Measurements from ENCODE around the gene GJB4. TPM values are rescaled to one million over a fixed set of nuclear protein-coding genes. Genes with fewer than 3 reads are reported as not detected.
"Not testable (repeated sequence)": the region's sequence is repeated elsewhere in the genome, so short reads cannot be mapped to it uniquely, and the experiment has no call there.

GJB4 gene
- total and polyA plus RNA-seq, 5 experiments from 2014 or later, result not detected

- H3K9me3 Mint-ChIP-seq, H3K36me3 Mint-ChIP-seq, DNase-seq, H3K4me3 Mint-ChIP-seq, ATAC-seq, H3K4me1 Mint-ChIP-seq, H3K27ac Mint-ChIP-seq, POLR2A ChIA-PET: not testable (repeated sequence)
- H3K27me3 Mint-ChIP-seq, result peaks cover 4 to 13% (median 10%) of the 10 kb centered on the region in 5 donors
Observed at GRCh38 chr1:34773114-34773513, 13.6 kb downstream of the GJB4 start.

DNA sequence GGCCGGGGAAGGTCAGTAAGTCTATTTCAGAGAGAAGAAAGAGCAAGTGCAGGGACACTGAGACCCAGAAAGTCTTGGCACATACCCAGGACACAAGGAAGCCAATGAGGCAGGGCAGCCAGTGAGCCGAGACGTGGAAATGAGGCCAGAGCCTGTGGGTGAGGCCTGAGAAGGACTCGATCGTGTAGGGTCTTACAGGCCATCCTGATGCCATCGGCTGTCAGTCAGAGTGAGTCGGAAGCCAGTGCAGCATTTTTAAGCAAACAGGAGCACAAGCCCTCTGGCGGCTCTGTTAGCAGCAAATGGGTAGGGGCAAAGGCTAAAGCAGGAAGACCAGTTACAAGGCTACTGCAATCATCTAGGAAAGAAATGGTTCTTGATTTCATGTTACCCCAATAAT is 15.4 kb downstream of the GJB4 start:
- no peaks in the 10 kb centered on the region for H3K36me3 Mint-ChIP-seq
- DNase-seq (no peak), ATAC-seq (no peak)
- POLR2A ChIA-PET, result no interaction called here
- no peaks in the 10 kb centered on the region for H3K9me3 Mint-ChIP-seq
- no peaks in the 10 kb centered on the region for H3K4me1 Mint-ChIP-seq
- H3K27ac Mint-ChIP-seq, result no peak overlapping the region
- no peak overlapping the region for H3K4me3 Mint-ChIP-seq
- peaks cover 16 to 25% (median 22%) of the 10 kb centered on the region in 5 donors for H3K27me3 Mint-ChIP-seq

DNA sequence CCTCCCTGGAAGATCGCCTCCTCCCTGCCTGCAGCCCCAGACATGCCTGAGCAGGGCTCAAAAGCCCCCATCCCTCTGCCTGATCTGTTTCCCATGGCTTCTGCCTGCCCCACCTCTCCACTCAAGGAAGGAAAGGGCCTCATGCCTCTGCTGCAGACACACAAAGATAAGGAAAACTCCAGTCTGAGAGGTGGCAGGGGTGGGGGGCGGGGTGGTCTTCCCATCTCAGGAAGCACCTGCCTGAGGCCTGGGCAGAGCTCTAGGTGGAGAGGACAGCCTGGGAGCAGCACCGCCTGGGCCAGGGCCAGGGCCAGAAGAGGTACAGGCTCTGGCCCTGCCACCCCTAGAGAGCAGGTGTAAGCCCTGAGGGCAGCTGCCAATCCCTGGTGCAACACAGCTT is 17.4 kb downstream of the GJB4 start:
- DNase-seq (no peak), ATAC-seq (no peak)
- Mint-ChIP-seq H3K4me3 (no peak overlapping the region), H3K4me1 (peaks cover 0 to 3% (median 0%) of the 10 kb centered on the region in 4 donors), H3K27me3 (peaks cover 19 to 34% (median 32%) of the 10 kb centered on the region in 5 donors), H3K36me3 (no peaks in the 10 kb centered on the region), H3K9me3 (no peaks in the 10 kb centered on the region), H3K27ac (no peak overlapping the region)
- POLR2A ChIA-PET, result no interaction called here

DNA sequence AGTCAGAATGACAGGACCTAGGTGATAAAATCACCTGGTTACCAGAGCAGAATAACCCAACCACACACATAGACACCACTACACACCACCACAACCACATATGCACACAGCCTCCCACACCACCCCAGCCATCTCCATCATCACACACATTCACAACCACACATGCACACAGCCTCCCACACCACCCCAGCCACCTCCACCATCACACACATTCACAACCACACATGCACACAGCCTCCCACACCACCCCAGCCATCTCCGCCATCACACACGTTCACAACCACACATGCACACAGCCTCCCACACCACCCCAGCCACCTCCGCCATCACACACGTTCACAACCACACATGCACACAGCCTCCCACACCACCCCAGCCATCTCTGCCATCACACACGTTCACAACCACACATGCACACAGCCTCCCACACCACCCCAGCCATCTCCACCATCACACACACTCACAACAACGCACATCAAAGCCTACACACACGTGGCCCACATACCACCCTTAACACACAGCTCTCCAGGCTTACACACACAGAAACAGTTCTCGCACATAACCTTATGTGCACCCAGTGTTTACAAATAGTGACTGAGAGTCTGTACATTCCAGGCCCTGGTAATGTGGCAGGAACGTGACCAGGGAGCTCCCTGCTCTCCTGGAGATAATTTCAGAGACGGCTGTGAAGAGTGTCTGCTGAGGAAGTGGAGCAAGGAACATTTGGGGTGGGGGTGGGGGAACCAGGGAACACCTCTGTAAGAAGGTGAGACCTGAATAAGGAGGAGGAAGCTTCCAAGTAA is 18.2 kb downstream of the GJB4 start:
- Mint-ChIP-seq H3K4me3 (no peak overlapping the region), H3K27ac (no peak overlapping the region), H3K27me3 (peaks cover 22 to 42% (median 34%) of the 10 kb centered on the region in 5 donors), H3K9me3 (no peaks in the 10 kb centered on the region), H3K4me1 (peaks cover 0 to 3% (median 0%) of the 10 kb centered on the region in 4 donors), H3K36me3 (no peaks in the 10 kb centered on the region)
- no peak for DNase-seq
- POLR2A ChIA-PET, result no interaction called here
- no peak for ATAC-seq

GRCh38 chr1:34778381-34778780 is 18.8 kb downstream of the GJB4 start:
- Mint-ChIP-seq H3K4me3 (no peak overlapping the region), H3K27ac (no peak overlapping the region), H3K27me3 (peaks cover 24 to 47% (median 37%) of the 10 kb centered on the region in 5 donors), H3K4me1 (peaks cover 0 to 3% (median 0%) of the 10 kb centered on the region in 4 donors), H3K36me3 (no peaks in the 10 kb centered on the region), H3K9me3 (no peaks in the 10 kb centered on the region)
- ATAC-seq (no peak), DNase-seq (no peak)
- POLR2A ChIA-PET, result no interaction called here

- POLR2A ChIA-PET, result no interaction called here
- ATAC-seq, result no peak
- DNase-seq, result no peak
- H3K36me3 Mint-ChIP-seq, result no peaks in the 10 kb centered on the region
- no peak overlapping the region for H3K27ac Mint-ChIP-seq
- no peak overlapping the region for H3K4me3 Mint-ChIP-seq
- H3K9me3 Mint-ChIP-seq, result no peaks in the 10 kb centered on the region
- H3K4me1 Mint-ChIP-seq, result peaks cover 0 to 3% (median 0%) of the 10 kb centered on the region in 4 donors
- H3K27me3 Mint-ChIP-seq, result peaks cover 27 to 53% (median 42%) of the 10 kb centered on the region in 5 donors
Observed at GRCh38 chr1:34779005-34779404, 19.5 kb downstream of the GJB4 start.

DNA sequence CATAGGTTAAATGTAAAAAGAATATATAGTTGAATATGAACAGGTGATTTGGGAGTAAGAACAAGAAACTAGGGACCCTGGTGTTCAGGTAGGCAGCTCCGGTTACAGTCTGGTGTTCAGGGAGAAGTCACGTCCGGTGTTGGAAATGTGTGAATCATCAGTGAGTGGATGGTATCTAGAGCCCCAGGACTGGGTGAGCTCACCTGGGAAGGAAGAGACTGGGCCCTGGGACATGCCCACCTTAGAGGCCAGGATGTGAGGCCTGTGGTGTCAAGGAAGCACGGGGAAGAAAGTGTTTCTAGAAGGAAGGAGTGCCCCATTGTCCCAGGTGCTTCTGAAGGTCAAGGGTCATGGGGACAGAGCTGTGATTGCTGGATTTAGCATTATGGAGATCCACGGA is 20.0 kb downstream of the GJB4 start:
- no peak for DNase-seq
- POLR2A ChIA-PET, result no interaction called here
- Mint-ChIP-seq H3K27ac (peak overlapping the region in 1 of 10 donors; percentile 3), H3K4me3 (peak overlapping the region in 1 of 10 donors; percentile 23), H3K4me1 (peaks cover 0 to 3% (median 0%) of the 10 kb centered on the region in 4 donors), H3K27me3 (peaks cover 29 to 59% (median 44%) of the 10 kb centered on the region in 5 donors), H3K9me3 (no peaks in the 10 kb centered on the region), H3K36me3 (no peaks in the 10 kb centered on the region)
- ATAC-seq, result no peak

DNA sequence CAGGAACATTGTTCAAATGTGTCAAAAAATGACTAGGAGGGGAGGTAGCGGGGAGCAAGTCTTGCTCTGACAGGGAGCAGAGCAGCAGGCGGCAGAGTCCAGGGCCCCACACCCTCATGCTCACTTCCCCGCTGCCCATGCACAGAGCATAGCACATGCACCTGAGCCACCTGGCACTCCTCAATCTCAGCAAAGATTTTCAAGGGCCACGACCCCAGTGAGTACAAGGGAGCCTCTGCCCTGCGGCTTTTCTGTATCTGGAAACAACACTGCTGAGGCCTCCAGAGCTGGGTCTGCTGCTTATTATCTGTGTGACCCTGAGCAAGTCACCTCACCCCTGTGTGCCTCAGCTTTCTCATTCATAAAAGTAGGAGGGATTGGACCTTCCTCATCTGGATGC is 20.4 kb downstream of the GJB4 start:
- Mint-ChIP-seq H3K4me3 (peak overlapping the region in 1 of 10 donors; percentile 23), H3K9me3 (no peaks in the 10 kb centered on the region), H3K4me1 (peaks cover 0 to 3% (median 0%) of the 10 kb centered on the region in 4 donors), H3K27me3 (peaks cover 29 to 63% (median 44%) of the 10 kb centered on the region in 5 donors), H3K27ac (no peak overlapping the region), H3K36me3 (no peaks in the 10 kb centered on the region)
- POLR2A ChIA-PET, result no interaction called here
- ATAC-seq (no peak), DNase-seq (no peak)

DNA sequence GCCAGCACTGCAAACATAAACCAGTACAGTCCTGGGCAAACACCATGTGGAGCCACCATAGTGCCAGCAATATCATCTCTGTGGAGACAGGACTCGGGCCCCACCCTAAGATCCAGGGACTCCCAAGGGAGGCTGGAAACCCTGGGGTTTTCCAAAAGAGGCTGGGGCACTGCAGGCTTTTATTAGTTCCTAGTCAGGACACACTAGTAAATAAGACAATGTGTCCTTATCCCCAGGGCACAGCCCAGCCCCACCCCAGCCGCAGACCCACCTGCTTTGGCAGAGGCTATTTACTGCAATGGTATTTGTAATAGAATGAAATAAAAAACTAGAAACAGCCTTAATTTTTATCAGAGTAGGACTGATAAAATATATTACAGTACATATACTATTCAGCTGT is 21.0 kb downstream of the GJB4 start:
- ATAC-seq (no peak), DNase-seq (no peak)
- peaks cover 0 to 3% (median 0%) of the 10 kb centered on the region in 4 donors for H3K4me1 Mint-ChIP-seq
- peaks cover 29 to 69% (median 47%) of the 10 kb centered on the region in 5 donors for H3K27me3 Mint-ChIP-seq
- no peaks in the 10 kb centered on the region for H3K9me3 Mint-ChIP-seq
- POLR2A ChIA-PET, result no interaction called here
- H3K36me3 Mint-ChIP-seq, result no peaks in the 10 kb centered on the region
- H3K4me3 Mint-ChIP-seq, result peak overlapping the region in 6 of 10 donors; percentile 6 to 43 (median 36)
- no peak overlapping the region for H3K27ac Mint-ChIP-seq

GRCh38 chr1:34781071-34781843 is 21.7 kb downstream of the GJB4 start, which contains the start of gene GJB3:
TSS of gene GJB3 (plus strand) at chr1:34781214. CDS start at chr1:34784763, 3,549 bp downstream.
- Mint-ChIP-seq H3K4me1 (peaks cover 0 to 3% (median 1%) of the 10 kb centered on the region in 4 donors), H3K36me3 (no peaks in the 10 kb centered on the region), H3K9me3 (no peaks in the 10 kb centered on the region), H3K27ac (peak within 1 kb of the TSS in 1 of 10 donors; percentile 50), H3K4me3 (peak within 1 kb of the TSS in 8 of 10 donors; percentile 13 to 63 (median 42)), H3K27me3 (peaks cover 31 to 71% (median 48%) of the 10 kb centered on the region in 5 donors)
- POLR2A ChIA-PET, result no interaction called here
- ATAC-seq, result peak; percentile 59 to 61
- DNase-seq, result peak in 1 of 10 donors; percentile 6

DNA sequence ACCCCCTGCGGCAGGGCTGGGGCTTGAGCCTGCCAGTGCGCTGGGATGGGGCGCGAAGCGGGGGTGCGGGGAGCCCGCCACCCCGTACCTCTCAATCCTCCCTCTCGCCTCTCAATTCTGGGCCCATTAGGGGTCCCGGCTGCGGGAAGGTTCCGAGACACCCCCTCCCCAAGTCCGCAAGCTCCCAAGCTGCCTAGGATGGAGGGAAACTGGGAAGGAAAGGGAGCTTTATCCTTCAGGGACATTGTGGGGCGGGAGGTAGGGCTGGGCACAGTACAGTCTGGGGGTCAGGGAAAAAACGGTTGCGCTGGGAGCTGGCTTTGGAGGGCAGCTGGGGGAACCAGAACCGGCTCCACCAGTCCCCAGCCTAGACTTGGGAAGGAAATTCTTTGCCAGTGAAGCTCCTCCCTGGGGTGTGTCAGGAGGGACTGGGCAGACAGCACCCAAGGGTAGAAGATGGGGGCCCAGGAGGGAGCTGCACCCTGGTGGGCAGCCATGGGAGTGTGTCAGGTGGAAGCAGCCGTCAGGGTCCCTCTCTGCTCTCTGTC is 22.4 kb downstream of the GJB4 start:
- Mint-ChIP-seq H3K27me3 (peaks cover 38 to 78% (median 55%) of the 10 kb centered on the region in 5 donors), H3K4me1 (peaks cover 3 to 9% (median 4%) of the 10 kb centered on the region in 4 donors), H3K27ac (peak overlapping the region in 1 of 10 donors; percentile 50), H3K4me3 (peak overlapping the region in 6 of 10 donors; percentile 13 to 55 (median 40)), H3K36me3 (no peaks in the 10 kb centered on the region), H3K9me3 (no peaks in the 10 kb centered on the region)
- ATAC-seq (no peak), DNase-seq (no peak)
- POLR2A ChIA-PET, result no interaction called here

GRCh38 chr1:34784751-34785221 is 25.2 kb downstream of the GJB4 start:
- no peaks in the 10 kb centered on the region for H3K9me3 Mint-ChIP-seq
- H3K27ac Mint-ChIP-seq, result no peak overlapping the region
- DNase-seq (no peak), ATAC-seq (no peak)
- H3K4me1 Mint-ChIP-seq, result peaks cover 3 to 9% (median 4%) of the 10 kb centered on the region in 4 donors
- peaks cover 25 to 76% (median 43%) of the 10 kb centered on the region in 5 donors for H3K27me3 Mint-ChIP-seq
- no peaks in the 10 kb centered on the region for H3K36me3 Mint-ChIP-seq
- H3K4me3 Mint-ChIP-seq, result peak overlapping the region in 1 of 10 donors; percentile 28
- POLR2A ChIA-PET, result interaction anchor here (0.6 kb wide), 1 partner anchor 175 kb away, joined by 3 read pairs; no protein-coding TSS in a partner anchor
